Measurements from ENCODE around the gene HEPHL1. TPM values are rescaled to one million over a fixed set of nuclear protein-coding genes. Genes with fewer than 3 reads are reported as not detected.
A peak's percentile ranks its signal among the peaks of the same experiment; 100 is the strongest.

The HEPHL1 gene
- total and polyA plus RNA-seq, 2 donors, result 0.14 to 0.27 TPM

DNA sequence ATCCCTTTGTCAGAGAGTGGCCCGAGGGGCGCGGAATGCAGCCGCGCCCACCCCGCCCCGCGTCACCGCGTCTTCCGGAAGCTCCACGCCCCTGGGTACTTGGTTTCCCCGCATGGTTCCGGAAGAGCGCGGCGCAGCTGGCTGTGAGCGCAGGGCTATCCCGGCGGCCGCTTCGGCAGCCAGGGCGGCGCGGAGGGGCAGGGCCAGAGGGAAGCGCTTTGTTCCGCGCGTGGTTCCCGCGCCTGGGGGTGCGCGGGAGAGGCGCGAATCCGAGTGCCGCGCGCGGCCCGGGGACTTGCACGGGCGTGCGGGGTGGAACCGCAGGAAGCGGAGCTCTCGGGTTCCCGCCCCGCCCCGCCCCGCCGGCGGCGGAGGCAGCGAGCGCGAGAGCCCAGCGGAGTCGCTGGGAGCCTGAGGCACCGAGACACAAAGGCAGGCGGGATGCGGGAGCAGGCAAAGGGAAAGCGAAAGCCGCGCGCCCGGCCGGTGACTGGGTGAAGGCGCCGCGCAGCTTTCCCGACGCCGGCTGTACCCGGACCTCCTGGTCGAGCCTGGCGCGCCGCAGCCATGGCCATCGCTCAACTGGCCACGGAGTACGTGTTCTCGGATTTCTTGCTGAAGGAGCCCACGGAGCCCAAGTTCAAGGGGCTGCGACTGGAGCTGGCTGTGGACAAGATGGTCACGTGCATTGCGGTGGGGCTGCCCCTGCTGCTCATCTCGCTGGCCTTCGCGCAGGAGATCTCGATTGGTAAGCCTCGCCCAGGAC, 107.8 kb downstream of the HEPHL1 start, which contains the start of gene PANX1:
PANX1 (plus strand) TSS at position 96 of the 766 bp plus-strand sequence; CDS start at position 568, 472 bp downstream.
- H3K27me3 ChIP-seq (ENCODE audit: control insufficient read depth in 2 of 2, insufficient read depth in 1 of 2, low read length in 1 of 2), result no peaks in the 10 kb centered on the region
- peak in 8 of 9 donors; percentile 59 to 89 (median 68) for DNase-seq (ENCODE audit: low read depth in 6 of 9, low spot score in 9 of 9)
- under 1% methylated on average over 92 of the region's 92 CpGs for WGBS
- H3K27ac ChIP-seq (ENCODE audit: low read depth in 1 of 2, low read length in 1 of 2), result peak within 1 kb of the TSS; percentile 87 to 94
- H3K36me3 ChIP-seq (ENCODE audit: control insufficient read depth in 2 of 2, insufficient read depth in 2 of 2, low read length in 1 of 2), result no peaks in the 10 kb centered on the region
- H3K9me3 ChIP-seq (ENCODE audit: control insufficient read depth in 2 of 2, insufficient read depth in 1 of 2, low read length in 1 of 2), result peaks cover 0 to 4% of the 10 kb centered on the region in 2 donors
- peak within 1 kb of the TSS; percentile 86 to 94 for H3K4me3 ChIP-seq (ENCODE audit: low read length in 2 of 2)
- H3K4me1 ChIP-seq (ENCODE audit: control insufficient read depth in 2 of 2, insufficient read depth in 2 of 2, low read length in 2 of 2), result peaks cover 16 to 37% of the 10 kb centered on the region in 2 donors

DNA sequence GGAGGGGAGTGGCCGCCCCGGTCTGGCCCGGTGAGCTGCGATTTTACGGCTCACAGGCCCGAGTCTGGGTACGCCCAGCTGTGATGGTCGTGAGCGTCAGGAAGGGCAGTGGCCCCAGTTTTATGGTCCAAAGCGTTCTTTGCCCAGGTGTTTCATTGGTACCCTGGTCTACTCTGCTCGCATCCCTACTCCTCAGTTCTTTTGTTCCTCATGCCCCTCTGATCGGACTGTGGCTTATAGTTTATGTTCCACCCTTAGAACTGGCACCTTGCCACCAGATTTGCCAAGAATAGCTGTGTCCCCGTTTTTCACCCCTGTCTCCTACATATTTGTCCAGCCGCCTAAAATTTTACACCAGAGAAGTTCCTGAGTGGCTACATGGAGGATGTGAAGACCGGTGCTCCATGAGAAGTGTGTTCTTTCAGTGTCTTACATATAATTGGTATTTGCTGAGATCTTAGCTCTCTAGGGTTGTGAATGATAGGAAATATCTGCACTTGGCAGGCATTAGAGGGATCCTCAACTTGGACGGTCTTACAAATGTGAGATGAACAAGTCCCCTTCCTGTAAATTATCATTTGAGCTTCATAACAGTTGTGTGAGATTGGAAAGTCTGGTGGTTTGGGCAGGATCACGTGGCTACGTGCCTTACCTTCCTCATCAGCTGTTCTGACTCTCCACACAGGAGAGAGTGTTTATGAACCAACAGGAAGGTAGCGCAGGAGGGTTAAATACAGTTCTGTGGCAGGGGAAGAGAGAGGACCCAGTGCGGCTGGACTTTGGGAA, 108.6 kb downstream of the HEPHL1 start:
- WGBS, result 13% methylated on average over 20 of the region's 20 CpGs
- H3K9me3 ChIP-seq (ENCODE audit: control insufficient read depth in 2 of 2, insufficient read depth in 1 of 2, low read length in 1 of 2), result peaks cover 0 to 4% of the 10 kb centered on the region in 2 donors

GRCh38 chr11:94130298-94131046, 109.3 kb downstream of the HEPHL1 start:
- H3K4me1 ChIP-seq (ENCODE audit: control insufficient read depth in 2 of 2, insufficient read depth in 2 of 2, low read length in 2 of 2), result peaks cover 16 to 42% of the 10 kb centered on the region in 2 donors
- H3K9me3 ChIP-seq (ENCODE audit: control insufficient read depth in 2 of 2, insufficient read depth in 1 of 2, low read length in 1 of 2), result no peaks in the 10 kb centered on the region
- no peaks in the 10 kb centered on the region for H3K27me3 ChIP-seq (ENCODE audit: control insufficient read depth in 2 of 2, insufficient read depth in 1 of 2, low read length in 1 of 2)
- peak overlapping the region; percentile 64 to 87 for H3K27ac ChIP-seq (ENCODE audit: low read depth in 1 of 2, low read length in 1 of 2)
- H3K4me3 ChIP-seq (ENCODE audit: low read length in 2 of 2), result peak overlapping the region; percentile 86 to 94
- WGBS, result 93% methylated on average over 7 of the region's 7 CpGs
- no peaks in the 10 kb centered on the region for H3K36me3 ChIP-seq (ENCODE audit: control insufficient read depth in 2 of 2, insufficient read depth in 2 of 2, low read length in 1 of 2)
- DNase-seq (ENCODE audit: low read depth in 6 of 9, low spot score in 9 of 9), result no peak

More for the DNA sequence above, 108.6 kb downstream of the HEPHL1 start:
- Histone ChIP-seq H3K27me3 (ENCODE audit: control insufficient read depth in 2 of 2, insufficient read depth in 1 of 2, low read length in 1 of 2) (no peaks in the 10 kb centered on the region), H3K27ac (ENCODE audit: low read depth in 1 of 2, low read length in 1 of 2) (peak overlapping the region; percentile 64 to 87), H3K4me1 (ENCODE audit: control insufficient read depth in 2 of 2, insufficient read depth in 2 of 2, low read length in 2 of 2) (peaks cover 16 to 38% of the 10 kb centered on the region in 2 donors), H3K4me3 (ENCODE audit: low read length in 2 of 2) (peak overlapping the region; percentile 86 to 94), H3K36me3 (ENCODE audit: control insufficient read depth in 2 of 2, insufficient read depth in 2 of 2, low read length in 1 of 2) (no peaks in the 10 kb centered on the region)
- peak in 3 of 9 donors; percentile 17 to 45 (median 19) for DNase-seq (ENCODE audit: low read depth in 6 of 9, low spot score in 9 of 9)

DNA sequence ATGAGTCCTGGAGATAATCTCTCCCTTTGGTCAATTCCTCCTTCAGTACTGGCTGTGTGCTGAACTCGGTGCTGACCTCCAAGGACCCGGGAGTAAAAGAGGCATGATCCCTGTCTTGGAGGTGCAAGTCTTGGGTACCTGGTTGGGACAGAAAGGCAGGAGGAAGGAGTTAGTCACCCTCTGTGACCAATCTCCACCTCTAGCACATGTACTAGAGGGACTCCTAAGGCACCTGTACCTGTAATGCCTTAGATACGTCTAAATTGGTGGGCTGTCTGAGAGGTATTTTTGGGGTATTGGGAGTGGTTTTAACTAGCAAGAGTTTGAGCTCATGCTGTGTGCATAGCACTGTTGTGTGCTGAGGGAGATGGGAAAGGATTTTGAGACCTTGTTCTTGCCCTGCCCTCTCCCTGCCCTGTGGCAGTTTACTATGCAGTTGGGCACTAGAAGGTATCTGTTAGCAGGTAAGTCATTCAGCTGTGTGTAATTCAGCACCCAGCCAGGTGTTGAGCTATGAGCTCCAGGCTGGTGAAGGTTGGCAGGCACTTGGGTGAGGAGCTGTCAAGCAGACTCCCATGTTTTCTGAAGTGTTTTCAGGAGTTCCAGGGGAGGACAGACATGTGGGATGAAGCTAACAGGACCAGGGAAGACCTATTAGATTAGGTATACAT, 110.0 kb downstream of the HEPHL1 start:
- Histone ChIP-seq H3K9me3 (ENCODE audit: control insufficient read depth in 2 of 2, insufficient read depth in 1 of 2, low read length in 1 of 2) (no peaks in the 10 kb centered on the region), H3K27me3 (ENCODE audit: control insufficient read depth in 2 of 2, insufficient read depth in 1 of 2, low read length in 1 of 2) (no peaks in the 10 kb centered on the region), H3K27ac (ENCODE audit: low read depth in 1 of 2, low read length in 1 of 2) (peak overlapping the region; percentile 38 to 69), H3K36me3 (ENCODE audit: control insufficient read depth in 2 of 2, insufficient read depth in 2 of 2, low read length in 1 of 2) (no peaks in the 10 kb centered on the region), H3K4me1 (ENCODE audit: control insufficient read depth in 2 of 2, insufficient read depth in 2 of 2, low read length in 2 of 2) (peaks cover 16 to 42% of the 10 kb centered on the region in 2 donors), H3K4me3 (ENCODE audit: low read length in 2 of 2) (no peak overlapping the region)
- no peak for DNase-seq (ENCODE audit: low read depth in 6 of 9, low spot score in 9 of 9)
- WGBS, result 95% methylated on average over 3 of the region's 3 CpGs

GRCh38 chr11:94131718-94132115, 110.6 kb downstream of the HEPHL1 start:
- Histone ChIP-seq H3K4me1 (ENCODE audit: control insufficient read depth in 2 of 2, insufficient read depth in 2 of 2, low read length in 2 of 2) (peaks cover 16 to 42% of the 10 kb centered on the region in 2 donors), H3K27ac (ENCODE audit: low read depth in 1 of 2, low read length in 1 of 2) (no peak overlapping the region), H3K4me3 (ENCODE audit: low read length in 2 of 2) (no peak overlapping the region), H3K9me3 (ENCODE audit: control insufficient read depth in 2 of 2, insufficient read depth in 1 of 2, low read length in 1 of 2) (no peaks in the 10 kb centered on the region), H3K36me3 (ENCODE audit: control insufficient read depth in 2 of 2, insufficient read depth in 2 of 2, low read length in 1 of 2) (no peaks in the 10 kb centered on the region), H3K27me3 (ENCODE audit: control insufficient read depth in 2 of 2, insufficient read depth in 1 of 2, low read length in 1 of 2) (no peaks in the 10 kb centered on the region)
- 89% methylated on average over 1 of the region's 1 CpG for WGBS
- no peak for DNase-seq (ENCODE audit: low read depth in 6 of 9, low spot score in 9 of 9)

- Histone ChIP-seq H3K4me3 (ENCODE audit: low read length in 2 of 2) (no peak overlapping the region), H3K9me3 (ENCODE audit: control insufficient read depth in 2 of 2, insufficient read depth in 1 of 2, low read length in 1 of 2) (no peaks in the 10 kb centered on the region), H3K36me3 (ENCODE audit: control insufficient read depth in 2 of 2, insufficient read depth in 2 of 2, low read length in 1 of 2) (no peaks in the 10 kb centered on the region), H3K4me1 (ENCODE audit: control insufficient read depth in 2 of 2, insufficient read depth in 2 of 2, low read length in 2 of 2) (peaks cover 16 to 42% of the 10 kb centered on the region in 2 donors), H3K27ac (ENCODE audit: low read depth in 1 of 2, low read length in 1 of 2) (no peak overlapping the region), H3K27me3 (ENCODE audit: control insufficient read depth in 2 of 2, insufficient read depth in 1 of 2, low read length in 1 of 2) (no peaks in the 10 kb centered on the region)
- 96% methylated on average over 5 of the region's 5 CpGs for WGBS
- DNase-seq (ENCODE audit: low read depth in 6 of 9, low spot score in 9 of 9), result no peak
These were observed 111.0 kb downstream of the HEPHL1 start for GRCh38 chr11:94132152-94132558.

DNA sequence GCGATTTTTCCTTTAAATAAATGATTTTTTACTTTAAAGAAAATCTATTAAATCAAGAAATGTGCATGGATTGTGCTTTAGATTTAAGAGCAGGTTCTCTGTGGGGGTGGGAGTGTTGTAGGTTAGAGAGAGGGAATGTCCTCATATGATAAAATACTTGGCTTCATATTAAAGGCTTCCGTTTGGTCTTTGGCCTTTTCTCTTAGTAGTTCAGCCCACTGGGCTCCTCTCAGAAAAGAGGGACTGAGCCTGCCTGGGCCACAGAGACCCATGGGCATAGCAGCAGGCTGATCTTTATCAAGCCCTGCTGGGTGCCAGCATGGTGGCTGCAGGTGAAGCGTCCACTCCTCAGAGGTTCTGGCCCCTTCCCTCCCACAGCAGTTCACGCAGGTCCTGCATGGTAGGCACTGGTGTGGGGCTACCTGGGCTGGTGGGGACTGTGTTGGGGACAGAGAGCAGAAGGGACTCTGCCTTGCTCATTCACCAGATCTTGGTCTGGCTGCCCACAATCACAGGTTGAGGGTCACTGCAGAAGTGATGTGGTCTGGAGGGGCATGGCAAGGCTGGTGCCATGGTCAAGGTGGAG, 111.8 kb downstream of the HEPHL1 start:
- no peak for DNase-seq (ENCODE audit: low read depth in 6 of 9, low spot score in 9 of 9)
- H3K27ac ChIP-seq (ENCODE audit: low read depth in 1 of 2, low read length in 1 of 2), result no peak overlapping the region
- H3K36me3 ChIP-seq (ENCODE audit: control insufficient read depth in 2 of 2, insufficient read depth in 2 of 2, low read length in 1 of 2), result no peaks in the 10 kb centered on the region
- H3K4me3 ChIP-seq (ENCODE audit: low read length in 2 of 2), result no peak overlapping the region
- 96% methylated on average over 4 of the region's 4 CpGs for WGBS
- peaks cover 16 to 38% of the 10 kb centered on the region in 2 donors for H3K4me1 ChIP-seq (ENCODE audit: control insufficient read depth in 2 of 2, insufficient read depth in 2 of 2, low read length in 2 of 2)
- no peaks in the 10 kb centered on the region for H3K9me3 ChIP-seq (ENCODE audit: control insufficient read depth in 2 of 2, insufficient read depth in 1 of 2, low read length in 1 of 2)
- no peaks in the 10 kb centered on the region for H3K27me3 ChIP-seq (ENCODE audit: control insufficient read depth in 2 of 2, insufficient read depth in 1 of 2, low read length in 1 of 2)

- no peak overlapping the region for H3K27ac ChIP-seq (ENCODE audit: low read depth in 1 of 2, low read length in 1 of 2)
- no peak for DNase-seq (ENCODE audit: low read depth in 6 of 9, low spot score in 9 of 9)
- no peak overlapping the region for H3K4me3 ChIP-seq (ENCODE audit: low read length in 2 of 2)
- 99% methylated on average over 4 of the region's 4 CpGs for WGBS
- H3K36me3 ChIP-seq (ENCODE audit: control insufficient read depth in 2 of 2, insufficient read depth in 2 of 2, low read length in 1 of 2), result no peaks in the 10 kb centered on the region
- H3K4me1 ChIP-seq (ENCODE audit: control insufficient read depth in 2 of 2, insufficient read depth in 2 of 2, low read length in 2 of 2), result peaks cover 16 to 34% of the 10 kb centered on the region in 2 donors
- H3K27me3 ChIP-seq (ENCODE audit: control insufficient read depth in 2 of 2, insufficient read depth in 1 of 2, low read length in 1 of 2), result no peaks in the 10 kb centered on the region
- no peaks in the 10 kb centered on the region for H3K9me3 ChIP-seq (ENCODE audit: control insufficient read depth in 2 of 2, insufficient read depth in 1 of 2, low read length in 1 of 2)
These were observed 112.6 kb downstream of the HEPHL1 start for GRCh38 chr11:94133752-94134151.

Measured in thymus (tissue), 11 donors.